Measurements from ENCODE around the gene BSND.

DNA sequence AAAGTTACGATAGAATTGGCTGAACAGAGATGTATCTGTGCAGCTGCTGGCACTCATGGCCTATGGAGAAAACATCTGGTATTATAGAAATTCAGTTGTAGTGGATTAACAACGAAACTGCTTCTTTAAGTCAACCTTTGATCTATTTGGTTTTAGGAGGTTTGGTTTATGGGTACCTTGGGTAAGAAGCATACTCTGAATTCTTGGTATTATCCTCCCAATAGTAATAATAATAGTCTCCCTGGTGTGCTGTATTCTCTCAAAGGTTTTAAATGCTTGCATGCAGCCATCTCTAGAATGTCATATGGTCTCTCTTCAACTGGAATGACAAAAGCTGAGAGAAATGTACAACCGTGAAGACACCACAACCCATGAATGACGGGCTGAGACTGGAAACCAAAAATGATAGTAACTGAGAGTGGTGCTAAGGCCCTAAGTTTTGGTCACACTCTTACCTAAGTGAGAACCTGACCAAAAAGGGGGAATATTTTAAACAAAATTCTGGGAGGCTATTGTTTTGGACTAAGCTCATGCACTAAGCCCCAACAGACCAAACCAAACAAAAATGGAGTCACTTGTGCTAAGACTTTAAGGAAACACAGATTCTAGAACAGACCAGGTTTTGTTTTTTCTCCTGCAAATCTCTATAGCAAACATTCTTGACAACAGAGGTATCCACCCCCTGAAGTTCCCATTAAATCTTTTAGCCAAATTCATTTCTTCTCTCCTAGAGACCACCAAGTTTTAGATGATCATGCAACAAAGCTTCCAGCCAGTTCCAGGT is 35.9 kb upstream of the BSND start:
- TF ChIP-seq, protein P1, sequence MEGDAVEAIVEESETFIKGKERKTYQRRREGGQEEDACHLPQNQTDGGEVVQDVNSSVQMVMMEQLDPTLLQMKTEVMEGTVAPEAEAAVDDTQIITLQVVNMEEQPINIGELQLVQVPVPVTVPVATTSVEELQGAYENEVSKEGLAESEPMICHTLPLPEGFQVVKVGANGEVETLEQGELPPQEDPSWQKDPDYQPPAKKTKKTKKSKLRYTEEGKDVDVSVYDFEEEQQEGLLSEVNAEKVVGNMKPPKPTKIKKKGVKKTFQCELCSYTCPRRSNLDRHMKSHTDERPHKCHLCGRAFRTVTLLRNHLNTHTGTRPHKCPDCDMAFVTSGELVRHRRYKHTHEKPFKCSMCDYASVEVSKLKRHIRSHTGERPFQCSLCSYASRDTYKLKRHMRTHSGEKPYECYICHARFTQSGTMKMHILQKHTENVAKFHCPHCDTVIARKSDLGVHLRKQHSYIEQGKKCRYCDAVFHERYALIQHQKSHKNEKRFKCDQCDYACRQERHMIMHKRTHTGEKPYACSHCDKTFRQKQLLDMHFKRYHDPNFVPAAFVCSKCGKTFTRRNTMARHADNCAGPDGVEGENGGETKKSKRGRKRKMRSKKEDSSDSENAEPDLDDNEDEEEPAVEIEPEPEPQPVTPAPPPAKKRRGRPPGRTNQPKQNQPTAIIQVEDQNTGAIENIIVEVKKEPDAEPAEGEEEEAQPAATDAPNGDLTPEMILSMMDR (IDR thresholded peaks at IDR 0.05): no peak
- no peak for TF ChIP-seq EP300 (IDR thresholded peaks at IDR 0.05)
- no peak for TF ChIP-seq POLR2A (IDR thresholded peaks at IDR 0.05)

Data from ovary (tissue), 3 donors.